A549 (cell line): Measurements from ENCODE around the gene EXOC4. TPM values are rescaled to one million over a fixed set of nuclear protein-coding genes. Genes with fewer than 3 reads are reported as not detected.

Experiments
- ATAC-seq, 2 experiments: fragments of 200-7000 bp in 1 of 2; fragments of >200 bp in 1 of 2; cut with Nextera tagmentation in 1 of 2; cut with Tn5 transposase in 1 of 2; 3 replicates each; pipeline versions ENCODE4 v1.8.0 to v1.9.1; 2018 to 2020; ENCODE audit warnings: mild to moderate bottlenecking in 1 of 2, moderate library complexity in 1 of 2
- CTCF ChIA-PET: fragments of 300-600 bp; sonication (Branson Sonifier 250); formaldehyde crosslinking; extraction: SDS; loops from one replicate; lab custom pipeline; 2021; ENCODE audit warnings: antibody characterized with exemption, inconsistent platforms; lab: Yijun Ruan, JAX
- POLR2A ChIA-PET: fragments of 350-600 bp; formaldehyde crosslinking; extraction: SDS; loops from one replicate; lab custom pipeline; 2021; ENCODE audit warnings: antibody characterized with exemption, inconsistent platforms; lab: Yijun Ruan, JAX
- DNase-seq, 2 experiments: peaks; one replicate each; pipeline versions ENCODE4 v3.0.0 to v3.0.0-alpha.2; 2011 to 2016; ENCODE audit warnings: low read depth in 1 of 2, low spot score in 1 of 2
- FAIRE-seq: peaks from 2 replicates; lab custom pipeline; 2011; peaks lifted over from hg19 to GRCh38; lab: Jason Lieb, UNC
- H3K27ac ChIP-seq, 2 experiments: fragments of >200 bp; sonication (Bioruptor Twin); formaldehyde crosslinking; 3 replicates each; pipeline ENCODE4 v1.5.1; 2016 to 2017
- H3K4me1 ChIP-seq: fragments of >200 bp; sonication (Bioruptor Twin); formaldehyde crosslinking; 3 replicates; pipeline ENCODE4 v1.6.1; 2016
- H3K4me2 ChIP-seq: fragments of >200 bp; sonication (Bioruptor Twin); formaldehyde crosslinking; 3 replicates; pipeline ENCODE4 v1.6.1; 2016
- H3K4me3 ChIP-seq: fragments of >200 bp; sonication (Bioruptor Twin); formaldehyde crosslinking; 3 replicates; pipeline ENCODE4 v1.5.1; 2016
- H3K9me3 ChIP-seq: fragments of >200 bp; sonication (Bioruptor Twin); formaldehyde crosslinking; 3 replicates; pipeline ENCODE4 v1.6.1; 2016
- BCL3 ChIP-seq: fragments of >200 bp; sonication (Bioruptor Twin); formaldehyde crosslinking; IDR thresholded peaks from 3 replicates; pipeline ENCODE4 v1.6.1; 2016
- CHD2 ChIP-seq: fragments of 150-350 bp; IDR thresholded peaks from 2 replicates; pipeline ENCODE4 v1.6.1; 2014; ENCODE audit warnings: low read length; ENCODE audit not compliant: partially characterized antibody
- CHD4 ChIP-seq: fragments of 200-600 bp; sonication (generic); IDR thresholded peaks from 2 replicates; pipeline ENCODE4 v1.6.1; 2016; ENCODE audit warnings: antibody characterized with exemption, mild to moderate bottlenecking, borderline replicate concordance
- EP300 ChIP-seq, 2 experiments: fragments of >200 bp; sonication (Bioruptor Twin); formaldehyde crosslinking; IDR thresholded peaks; 2 replicates in 1 of 2; 3 replicates in 1 of 2; pipeline ENCODE4 v1.6.1; 2016 to 2017
- FOSB ChIP-seq: fragments of 250-450 bp; sonication (Bioruptor Pico); IDR thresholded peaks from 2 replicates; pipeline ENCODE4 v1.5.0; 2020; ENCODE audit warnings: mild to moderate bottlenecking, moderate library complexity
- FOXS1 ChIP-seq: fragments of 250-450 bp; sonication (Bioruptor Pico); IDR thresholded peaks from 2 replicates; pipeline ENCODE4 v1.5.0; 2020; ENCODE audit warnings: mild to moderate bottlenecking, moderate library complexity
- GATA3 ChIP-seq: IDR thresholded peaks from 2 replicates; pipeline ENCODE4 v1.6.1; 2012; ENCODE audit warnings: borderline replicate concordance
- HOXB5 ChIP-seq: fragments of 250-450 bp; sonication (Bioruptor Pico); IDR thresholded peaks from 2 replicates; pipeline ENCODE4 v1.5.0; 2020; ENCODE audit warnings: mild to moderate bottlenecking, moderate library complexity
- JUN ChIP-seq, 2 experiments: fragments of >200 bp; sonication (Bioruptor Twin); formaldehyde crosslinking; IDR thresholded peaks; 2 replicates in 1 of 2; 3 replicates in 1 of 2; pipeline ENCODE4 v1.6.1; 2016 to 2017
- KDM1A ChIP-seq: fragments of 200-600 bp; sonication (generic); IDR thresholded peaks from 2 replicates; pipeline ENCODE4 v1.6.1; 2016; ENCODE audit warnings: low read depth, mild to moderate bottlenecking
- KDM5A ChIP-seq: fragments of 200-600 bp; sonication (generic); IDR thresholded peaks from 2 replicates; pipeline ENCODE4 v1.6.1; 2016; ENCODE audit warnings: antibody characterized with exemption, mild to moderate bottlenecking
- MAX ChIP-seq: IDR thresholded peaks from 2 replicates; pipeline ENCODE4 v1.6.1; 2012
- MAZ ChIP-seq: fragments of 150-350 bp; IDR thresholded peaks from 2 replicates; pipeline ENCODE4 v1.6.1; 2014; ENCODE audit warnings: antibody characterized with exemption, low read depth, low read length, borderline replicate concordance
- MYC ChIP-seq: IDR thresholded peaks from 2 replicates; pipeline ENCODE4 v1.6.1; 2012; ENCODE audit warnings: mild to moderate bottlenecking, inconsistent platforms, low read length, improper control_type of control experiment, borderline replicate concordance
- NR3C1 ChIP-seq: fragments of >200 bp; sonication (Bioruptor Twin); formaldehyde crosslinking; IDR thresholded peaks from 3 replicates; pipeline ENCODE4 v1.6.1; 2017
- POLR2AphosphoS2 ChIP-seq: conservative IDR thresholded peaks from 2 replicates; pipeline ENCODE4 v1.6.1; 2012; ENCODE audit warnings: low read length, improper control_type of control experiment, inconsistent platforms
- RARB ChIP-seq: fragments of 250-450 bp; sonication (Bioruptor Pico); IDR thresholded peaks from 2 replicates; pipeline ENCODE4 v1.8.0; 2021; ENCODE audit warnings: mild to moderate bottlenecking, moderate library complexity
- RFX5 ChIP-seq: fragments of 450-650 bp; IDR thresholded peaks from 2 replicates; pipeline ENCODE4 v1.7.1; 2014; ENCODE audit warnings: antibody characterized with exemption, mild to moderate bottlenecking, moderate library complexity
- RNF2 ChIP-seq: fragments of 200-600 bp; sonication (generic); IDR thresholded peaks from 2 replicates; pipeline ENCODE4 v1.6.1; 2016; ENCODE audit warnings: low read depth, mild to moderate bottlenecking, antibody characterized with exemption, moderate library complexity, borderline replicate concordance
- SMC3 ChIP-seq: fragments of >200 bp; sonication (Bioruptor Twin); formaldehyde crosslinking; IDR thresholded peaks from 3 replicates; pipeline ENCODE4 v1.6.1; 2018; ENCODE audit warnings: inconsistent platforms
- SREBF2 ChIP-seq: fragments of 450-650 bp; IDR thresholded peaks from 2 replicates; pipeline ENCODE4 v1.6.1; 2014; ENCODE audit warnings: mild to moderate bottlenecking, moderate library complexity
- TFCP2L1 ChIP-seq: fragments of 250-450 bp; sonication (Bioruptor Pico); IDR thresholded peaks from 2 replicates; pipeline ENCODE4 v1.5.0; 2021; ENCODE audit warnings: mild to moderate bottlenecking
- TP53 ChIP-seq: fragments of 250-450 bp; sonication (Bioruptor Pico); IDR thresholded peaks from 2 replicates; pipeline ENCODE4 v1.5.0; 2021; ENCODE audit warnings: mild to moderate bottlenecking, moderate library complexity
- ZFP36 ChIP-seq: fragments of 450-650 bp; IDR thresholded peaks from 2 replicates; pipeline ENCODE4 v1.6.1; 2014; ENCODE audit warnings: borderline replicate concordance; ENCODE audit not compliant: partially characterized antibody
- WGBS: methylation state at CpG from one replicate; pipeline ENCODE4 v1.1.6; 2017; ENCODE audit errors: missing lambda C conversion rate; 5-methylcytosine and 5-hydroxymethylcytosine counted together
- polyA plus RNA-seq, 4 experiments: library from polyadenylated mRNA; depleted of rRNA in 3 of 4; stranded (reverse); fragments of >200 nt; fragmentation: RNase III in 1 of 4; extraction: RNeasy Plus Mini Kit Qiagen cat#74134 plus additional on column Dnase treatment in 1 of 4; gene quantifications; 2 replicates in 3 of 4; 3 replicates in 1 of 4; pipeline ENCODE4 v1.2.3, GENCODE V29; 2011 to 2017
- TF ChIP-seq, protein P1 (sequence below): fragments of >200 bp; sonication (Bioruptor Twin); formaldehyde crosslinking; IDR thresholded peaks from 2 replicates; pipeline ENCODE4 v1.6.1; 2016
- TF ChIP-seq, protein P2 (sequence below): fragments of 250-450 bp; sonication (Bioruptor Pico); IDR thresholded peaks from 2 replicates; pipeline ENCODE4 v1.5.0; 2020; ENCODE audit warnings: low read depth, mild to moderate bottlenecking, moderate library complexity
- TF ChIP-seq, protein P3 (sequence below): IDR thresholded peaks from 2 replicates; pipeline ENCODE4 v1.6.1; 2012; ENCODE audit warnings: low read depth, borderline replicate concordance
- TF ChIP-seq, protein P4 (sequence below): fragments of 450-650 bp; IDR thresholded peaks from 2 replicates; pipeline ENCODE4 v1.6.1; 2014; ENCODE audit warnings: antibody characterized with exemption

EXOC4 gene
- polyA plus RNA-seq, 2 of the 4 experiments (the other 2 are of a cell fraction) = 33.4 to 73.1 TPM

GRCh38 chr7:133808493-133808866 is 555.6 kb downstream of the EXOC4 start:
- no peak overlapping the region for H3K4me3 ChIP-seq
- TF ChIP-seq KDM5A = no peak
- TF ChIP-seq HOXB5 = no peak
- no peak for TF ChIP-seq FOSB (CRISPR knock-in tag)
- no peak for TF ChIP-seq TP53 (CRISPR knock-in tag)
- no peak for TF ChIP-seq SMC3
- no peak for TF ChIP-seq CHD2
- no peak for TF ChIP-seq KDM1A
- no peak for TF ChIP-seq MYC
- TF ChIP-seq CHD4 = no peak
- no peak for TF ChIP-seq GATA3
- TF ChIP-seq, protein P1, sequence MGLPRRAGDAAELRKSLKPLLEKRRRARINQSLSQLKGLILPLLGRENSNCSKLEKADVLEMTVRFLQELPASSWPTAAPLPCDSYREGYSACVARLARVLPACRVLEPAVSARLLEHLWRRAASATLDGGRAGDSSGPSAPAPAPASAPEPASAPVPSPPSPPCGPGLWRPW = no peak
- TF ChIP-seq ZFP36 = no peak
- TF ChIP-seq SREBF2 = no peak
- TF ChIP-seq, protein P2, sequence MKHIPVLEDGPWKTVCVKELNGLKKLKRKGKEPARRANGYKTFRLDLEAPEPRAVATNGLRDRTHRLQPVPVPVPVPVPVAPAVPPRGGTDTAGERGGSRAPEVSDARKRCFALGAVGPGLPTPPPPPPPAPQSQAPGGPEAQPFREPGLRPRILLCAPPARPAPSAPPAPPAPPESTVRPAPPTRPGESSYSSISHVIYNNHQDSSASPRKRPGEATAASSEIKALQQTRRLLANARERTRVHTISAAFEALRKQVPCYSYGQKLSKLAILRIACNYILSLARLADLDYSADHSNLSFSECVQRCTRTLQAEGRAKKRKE (CRISPR knock-in tag) = no peak
- no peak for TF ChIP-seq FOXS1 (CRISPR knock-in tag)
- no peak for TF ChIP-seq POLR2AphosphoS2
- H3K27ac ChIP-seq = no peak overlapping the region
- no peaks in the 10 kb centered on the region for H3K4me1 ChIP-seq
- FAIRE-seq (no peak), ATAC-seq (no peak), DNase-seq (no peak)
- H3K4me2 ChIP-seq = no peak overlapping the region
- H3K9me3 ChIP-seq = no peaks in the 10 kb centered on the region
- POLR2A ChIA-PET = no interaction called here
- CTCF ChIA-PET = interaction anchor here (1.4 kb wide), 1 partner anchor 46 kb away, joined by 3 read pairs; no protein-coding TSS in a partner anchor
- WGBS = 89% methylated on average over 2 of the region's 2 CpGs

- CTCF ChIA-PET = no interaction called here
- ATAC-seq = no peak
- no peaks in the 10 kb centered on the region for H3K9me3 ChIP-seq
- no peak for DNase-seq
- 89% methylated on average over 6 of the region's 6 CpGs for WGBS
- H3K4me2 ChIP-seq = no peak overlapping the region
- FAIRE-seq = no peak
- TF ChIP-seq POLR2AphosphoS2 (no peak), SREBF2 (no peak), TFCP2L1 (CRISPR knock-in tag) (no peak), RFX5 (no peak), RARB (CRISPR knock-in tag) (no peak), EP300 (IDR thresholded peaks at IDR 0.05) (no peak)
- H3K4me3 ChIP-seq = no peak overlapping the region
- no peak overlapping the region for H3K27ac ChIP-seq
- POLR2A ChIA-PET = no interaction called here
- peaks cover 7% of the 10 kb centered on the region; the same call in 2 of the 3 replicates for H3K4me1 ChIP-seq
Measured at GRCh38 chr7:133812877-133813276, 560.0 kb downstream of the EXOC4 start.

DNA sequence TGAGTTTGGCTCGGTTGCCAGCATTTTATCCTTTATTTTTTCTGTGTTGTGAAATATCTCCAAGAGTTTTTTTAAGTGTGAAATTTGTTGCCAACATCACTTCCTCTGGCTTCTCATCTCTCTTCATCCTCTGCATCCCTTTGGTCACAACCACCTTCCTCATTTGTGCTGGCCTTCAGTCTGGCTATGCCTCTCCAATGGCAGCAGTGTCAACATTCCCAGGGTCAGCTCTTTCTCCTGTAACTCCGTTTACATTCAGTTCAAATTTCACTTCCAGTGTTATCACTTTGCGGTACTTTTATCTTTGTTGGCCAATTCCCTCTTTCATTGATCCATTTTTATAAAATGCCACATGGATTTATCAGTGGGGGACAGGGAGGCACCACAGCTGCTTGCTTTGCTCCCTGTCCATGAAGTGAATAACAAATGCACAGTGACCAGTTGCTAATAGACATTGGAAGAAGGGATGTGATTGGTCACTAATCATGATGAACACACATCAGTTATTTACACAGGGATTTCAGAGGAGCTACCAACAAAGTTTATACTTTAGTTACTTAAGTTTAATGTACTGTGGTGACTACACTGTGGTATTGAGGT is 562.8 kb downstream of the EXOC4 start:
- ATAC-seq = no peak

DNA sequence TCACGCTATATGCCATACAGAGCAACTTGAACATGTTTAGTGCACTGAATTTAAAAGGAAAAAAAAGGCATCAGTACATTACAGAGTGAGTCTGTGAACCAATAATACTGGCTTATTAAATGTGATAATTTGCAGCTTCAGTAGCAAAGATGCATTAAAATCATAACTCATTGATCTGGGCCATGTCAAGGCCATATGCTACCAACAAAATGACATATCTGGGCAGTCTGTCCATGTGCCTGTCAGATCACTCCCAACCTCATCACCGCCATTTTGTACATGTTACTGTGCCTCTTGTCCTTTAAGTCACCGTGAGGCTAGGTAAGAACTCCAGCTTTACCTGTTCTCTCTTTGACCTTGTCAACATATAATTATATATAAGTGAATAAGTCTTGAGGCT is 566.8 kb downstream of the EXOC4 start:
- H3K4me2 ChIP-seq = no peak overlapping the region
- DNase-seq (no peak), FAIRE-seq (no peak), ATAC-seq (no peak)
- H3K27ac ChIP-seq = no peak overlapping the region
- ChIA-PET CTCF (no interaction called here), POLR2A (no interaction called here)
- no peak overlapping the region for H3K4me3 ChIP-seq
- H3K4me1 ChIP-seq = peaks cover 7% of the 10 kb centered on the region; the same call in 2 of the 3 replicates
- H3K9me3 ChIP-seq = no peaks in the 10 kb centered on the region
- 93% methylated on average over 3 of the region's 3 CpGs for WGBS
- TF ChIP-seq EP300 (IDR thresholded peaks at IDR 0.05) = no peak
- TF ChIP-seq, protein P3, sequence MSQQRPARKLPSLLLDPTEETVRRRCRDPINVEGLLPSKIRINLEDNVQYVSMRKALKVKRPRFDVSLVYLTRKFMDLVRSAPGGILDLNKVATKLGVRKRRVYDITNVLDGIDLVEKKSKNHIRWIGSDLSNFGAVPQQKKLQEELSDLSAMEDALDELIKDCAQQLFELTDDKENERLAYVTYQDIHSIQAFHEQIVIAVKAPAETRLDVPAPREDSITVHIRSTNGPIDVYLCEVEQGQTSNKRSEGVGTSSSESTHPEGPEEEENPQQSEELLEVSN = no peak
- no peak for TF ChIP-seq MYC
- TF ChIP-seq RARB (CRISPR knock-in tag) = no peak
- no peak for TF ChIP-seq BCL3
- TF ChIP-seq RNF2 = no peak
- no peak for TF ChIP-seq JUN (IDR thresholded peaks at IDR 0.05)
- TF ChIP-seq MAX = no peak
- TF ChIP-seq MAZ = no peak
- no peak for TF ChIP-seq POLR2AphosphoS2
- TF ChIP-seq, protein P4, sequence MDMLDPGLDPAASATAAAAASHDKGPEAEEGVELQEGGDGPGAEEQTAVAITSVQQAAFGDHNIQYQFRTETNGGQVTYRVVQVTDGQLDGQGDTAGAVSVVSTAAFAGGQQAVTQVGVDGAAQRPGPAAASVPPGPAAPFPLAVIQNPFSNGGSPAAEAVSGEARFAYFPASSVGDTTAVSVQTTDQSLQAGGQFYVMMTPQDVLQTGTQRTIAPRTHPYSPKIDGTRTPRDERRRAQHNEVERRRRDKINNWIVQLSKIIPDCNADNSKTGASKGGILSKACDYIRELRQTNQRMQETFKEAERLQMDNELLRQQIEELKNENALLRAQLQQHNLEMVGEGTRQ = no peak
- TF ChIP-seq NR3C1 = no peak

More for the DNA sequence above, 562.8 kb downstream of the EXOC4 start:
- Histone ChIP-seq H3K9me3 (no peaks in the 10 kb centered on the region), H3K4me2 (no peak overlapping the region), H3K27ac (no peak overlapping the region), H3K4me1 (peaks cover 7% of the 10 kb centered on the region; the same call in 2 of the 3 replicates), H3K4me3 (no peak overlapping the region)
- WGBS = 49% methylated on average over 3 of the region's 3 CpGs
- FAIRE-seq (no peak), DNase-seq (peak in 1 of 2 experiments; percentile 19)
- CTCF ChIA-PET = no interaction called here
- POLR2A ChIA-PET = no interaction called here
- TF ChIP-seq SREBF2 = no peak
- no peak for TF ChIP-seq CHD2
- TF ChIP-seq JUN (IDR thresholded peaks at IDR 0.05) = no peak
